Left hindlimb (tissue), 1 donor: ENCODE measurements around the gene ZDHHC13.

Experiments
- DNase-seq: peaks from one replicate; pipeline ENCODE4 v3.0.0-alpha.2; 2018

ZDHHC13 gene, protein sequence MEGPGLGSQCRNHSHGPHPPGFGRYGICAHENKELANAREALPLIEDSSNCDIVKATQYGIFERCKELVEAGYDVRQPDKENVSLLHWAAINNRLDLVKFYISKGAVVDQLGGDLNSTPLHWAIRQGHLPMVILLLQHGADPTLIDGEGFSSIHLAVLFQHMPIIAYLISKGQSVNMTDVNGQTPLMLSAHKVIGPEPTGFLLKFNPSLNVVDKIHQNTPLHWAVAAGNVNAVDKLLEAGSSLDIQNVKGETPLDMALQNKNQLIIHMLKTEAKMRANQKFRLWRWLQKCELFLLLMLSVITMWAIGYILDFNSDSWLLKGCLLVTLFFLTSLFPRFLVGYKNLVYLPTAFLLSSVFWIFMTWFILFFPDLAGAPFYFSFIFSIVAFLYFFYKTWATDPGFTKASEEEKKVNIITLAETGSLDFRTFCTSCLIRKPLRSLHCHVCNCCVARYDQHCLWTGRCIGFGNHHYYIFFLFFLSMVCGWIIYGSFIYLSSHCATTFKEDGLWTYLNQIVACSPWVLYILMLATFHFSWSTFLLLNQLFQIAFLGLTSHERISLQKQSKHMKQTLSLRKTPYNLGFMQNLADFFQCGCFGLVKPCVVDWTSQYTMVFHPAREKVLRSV

GRCh38 chr11:19116971-19117759, at the start of gene ZDHHC13:
Gene ZDHHC13, plus strand, starts transcription at chr11:19117168. Its CDS starts 82 bp downstream, at chr11:19117250.
- peak; percentile 91 for DNase-seq

DNA sequence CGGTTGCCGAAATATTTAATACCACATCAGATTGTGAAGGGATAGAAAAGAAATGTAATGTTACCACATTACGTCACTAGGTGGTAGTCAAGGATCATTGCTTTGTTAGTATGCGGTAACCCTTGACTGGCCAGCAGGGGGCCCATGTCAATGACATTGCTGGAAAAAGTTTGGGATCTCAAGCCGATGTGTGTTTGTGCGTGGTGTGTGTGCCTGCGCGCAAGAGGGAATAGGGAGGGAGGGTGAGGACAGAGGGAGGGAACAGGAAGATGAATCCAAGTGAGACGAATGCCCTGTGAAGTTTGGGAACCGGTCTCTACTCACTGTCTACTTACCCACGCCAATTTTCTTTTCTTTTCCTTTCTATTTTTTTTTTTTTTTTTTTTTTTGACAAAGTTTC, 45.7 kb upstream of the ZDHHC13 start:
- DNase-seq, result peak; percentile 76

GRCh38 chr11:19072464-19072863, 44.5 kb upstream of the ZDHHC13 start:
- DNase-seq, result no peak

GRCh38 chr11:19073454-19074415, 43.2 kb upstream of the ZDHHC13 start:
- DNase-seq, result no peak

DNA sequence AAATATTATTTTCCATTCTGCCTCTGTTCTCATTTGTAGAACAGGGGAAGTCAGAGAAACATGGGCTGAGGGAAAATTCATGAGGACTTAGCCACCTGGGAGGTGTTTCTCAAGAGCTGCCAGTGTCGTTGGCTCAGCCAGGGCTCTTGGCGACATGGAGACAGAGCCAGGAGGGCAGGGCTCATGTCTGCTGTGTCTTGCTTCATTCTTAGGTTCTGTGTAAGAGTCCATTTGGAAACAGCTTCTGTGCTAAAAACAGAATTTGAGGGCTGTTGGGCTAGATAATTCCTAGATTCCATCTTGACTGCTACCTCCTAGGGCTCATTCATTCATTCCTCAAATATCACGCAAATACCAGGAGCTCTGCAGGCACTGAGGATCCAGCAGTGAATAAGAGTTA, 41.3 kb upstream of the ZDHHC13 start:
- no peak for DNase-seq

GRCh38 chr11:19076744-19077589, 40.0 kb upstream of the ZDHHC13 start:
- DNase-seq, result peak; percentile 56

- no peak for DNase-seq
These were observed 39.0 kb upstream of the ZDHHC13 start for GRCh38 chr11:19077965-19078364.

GRCh38 chr11:19079643-19080440, 37.1 kb upstream of the ZDHHC13 start:
- no peak for DNase-seq

DNA sequence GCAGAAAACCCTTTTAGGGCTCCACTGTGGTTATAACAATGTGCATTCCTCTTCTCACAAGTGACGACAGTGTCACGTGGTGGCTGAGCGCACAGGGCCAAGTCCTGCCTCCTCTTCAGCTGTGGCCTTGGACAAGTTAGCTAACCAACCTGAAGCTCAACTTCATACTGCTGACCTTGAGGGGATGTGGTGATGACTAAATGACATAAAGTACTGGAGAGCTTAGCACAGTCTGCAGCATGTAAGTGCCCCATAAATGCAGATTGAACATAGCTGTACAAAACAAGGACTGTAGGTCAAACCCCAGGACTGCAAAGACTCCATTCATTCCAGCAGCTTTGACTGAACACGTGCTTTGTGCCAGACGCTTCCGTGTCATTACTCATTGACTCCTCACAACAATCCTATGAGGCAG, 36.4 kb upstream of the ZDHHC13 start:
- DNase-seq, result no peak

- DNase-seq, result no peak
These were observed 33.8 kb upstream of the ZDHHC13 start for GRCh38 chr11:19083166-19083565.

DNA sequence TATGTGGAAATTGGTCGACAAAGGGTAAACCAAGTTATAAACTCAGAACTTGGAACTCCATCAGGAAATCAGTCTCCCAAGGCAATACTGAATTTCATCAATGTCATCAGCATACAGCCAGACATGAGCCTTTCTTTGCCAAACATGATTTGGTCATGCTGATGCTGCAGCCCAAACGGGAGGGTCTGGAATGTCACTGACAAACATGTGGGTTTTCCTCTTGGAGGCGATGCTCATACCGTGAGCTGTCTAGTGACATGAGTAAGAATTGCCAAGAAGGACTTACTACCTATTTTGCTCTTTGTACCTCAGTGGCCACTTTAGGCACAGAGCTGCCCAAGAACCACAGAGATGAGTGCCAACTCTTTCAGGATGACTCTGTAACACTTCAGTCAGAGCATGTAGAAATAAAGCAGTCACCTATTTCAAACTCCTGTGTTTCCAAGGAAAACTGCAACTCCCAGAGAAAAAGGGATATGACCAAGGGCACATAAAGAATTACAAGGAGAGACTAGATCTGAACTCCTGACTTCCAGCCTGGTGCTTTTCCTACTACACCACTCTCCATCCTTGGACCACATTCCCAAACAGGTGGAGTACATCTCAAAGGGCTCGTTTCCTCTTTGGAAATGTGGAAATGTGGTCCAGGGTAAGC, 32.2 kb upstream of the ZDHHC13 start:
- DNase-seq, result no peak

DNA sequence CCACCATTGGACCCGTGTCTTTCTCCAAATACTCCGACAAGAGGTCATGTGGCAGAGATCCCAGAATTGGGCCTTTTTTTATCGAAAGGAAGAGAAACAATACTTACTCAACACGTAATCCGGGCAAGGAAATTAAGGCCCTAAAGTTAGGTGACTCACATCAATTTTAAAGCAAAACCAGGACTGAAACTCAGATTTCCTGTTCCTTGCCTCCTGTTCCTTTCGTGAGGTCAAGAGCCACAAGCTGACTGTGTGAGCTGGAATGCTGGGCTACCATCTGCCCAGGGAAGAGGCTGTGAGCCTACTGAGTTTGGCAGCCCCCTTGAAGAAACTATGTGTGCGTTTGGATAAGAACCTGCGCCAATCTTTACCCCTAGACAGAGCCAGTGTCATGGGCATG, 29.3 kb upstream of the ZDHHC13 start:
- DNase-seq, result no peak

- DNase-seq, result no peak
These were observed 28.2 kb upstream of the ZDHHC13 start for GRCh38 chr11:19088791-19089190.

- DNase-seq, result no peak
These were observed 27.5 kb upstream of the ZDHHC13 start for GRCh38 chr11:19089421-19089820.

DNA sequence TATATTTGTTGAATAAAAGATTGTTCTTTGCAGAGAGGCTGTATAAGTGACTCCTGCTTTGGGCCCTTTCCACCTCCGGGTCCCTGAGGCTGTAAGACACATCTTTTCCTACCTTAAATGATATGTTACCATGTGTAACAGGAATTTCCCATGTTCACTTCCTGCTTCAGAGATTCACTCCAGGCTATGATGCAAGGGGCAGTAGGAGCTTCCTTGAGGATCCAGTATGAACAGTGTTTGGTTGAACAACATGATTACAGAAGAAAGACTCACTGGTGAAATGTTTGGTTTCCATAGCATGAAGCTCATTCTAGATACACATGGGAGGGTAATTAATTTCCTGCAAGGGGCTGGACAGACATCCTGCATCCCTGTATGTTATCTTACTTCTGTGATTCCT, 25.6 kb upstream of the ZDHHC13 start:
- no peak for DNase-seq

DNA sequence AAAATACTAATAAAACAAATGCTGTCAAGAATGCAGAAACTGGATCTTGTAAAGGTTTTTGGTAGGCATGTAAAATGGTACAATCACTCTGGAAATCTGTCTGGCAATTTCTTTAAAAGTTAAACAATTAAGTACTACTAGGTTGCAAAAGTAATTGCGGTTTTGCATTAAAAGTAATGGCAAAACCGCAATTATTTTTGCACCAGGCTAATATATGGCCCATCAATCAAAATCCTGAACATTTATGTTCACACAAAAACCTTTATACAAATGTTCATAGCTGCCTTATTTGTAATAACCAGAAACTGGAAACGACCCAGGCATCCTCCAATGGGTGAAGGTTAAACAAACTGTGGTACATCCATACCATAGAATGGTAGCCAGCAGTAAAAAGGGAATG, 24.6 kb upstream of the ZDHHC13 start:
- DNase-seq, result no peak

DNA sequence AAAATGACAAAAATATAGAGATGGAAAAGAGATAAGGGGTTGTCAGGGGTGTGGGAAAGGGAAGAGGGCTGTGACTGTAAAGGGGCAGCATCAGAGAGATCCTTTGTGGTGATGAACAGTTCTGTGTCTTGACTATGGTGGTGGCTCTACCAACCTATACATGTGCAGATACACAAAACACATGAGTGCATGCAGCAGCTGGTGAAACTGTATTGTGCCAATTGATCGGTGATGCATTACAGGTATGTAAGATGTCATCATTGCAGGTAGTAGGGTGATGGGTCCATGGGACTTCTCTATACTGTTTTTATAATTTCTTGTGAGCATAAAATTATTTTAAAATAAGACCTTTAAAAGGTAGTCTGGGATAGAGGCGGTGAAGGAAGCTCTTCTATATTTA, 24.1 kb upstream of the ZDHHC13 start:
- no peak for DNase-seq

DNA sequence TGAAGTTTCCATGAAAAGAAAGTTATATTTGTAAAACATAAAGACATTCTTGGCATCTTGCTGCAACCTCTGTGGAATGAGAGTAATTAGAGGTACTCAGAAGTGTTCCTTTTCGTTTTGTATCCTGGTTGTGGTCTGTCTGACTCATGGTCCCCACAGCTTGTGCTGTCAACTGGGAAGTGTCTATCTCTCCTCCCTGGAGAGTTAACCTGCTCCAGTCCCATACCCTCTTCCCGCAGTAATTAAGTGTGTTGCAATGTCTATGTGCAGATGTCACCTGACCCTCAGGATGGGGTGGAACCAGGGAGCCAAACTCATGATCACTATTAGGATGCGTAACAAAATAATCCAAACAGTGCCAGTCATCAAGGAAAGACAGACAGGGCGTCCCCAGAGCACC, 23.0 kb upstream of the ZDHHC13 start:
- DNase-seq, result no peak

DNA sequence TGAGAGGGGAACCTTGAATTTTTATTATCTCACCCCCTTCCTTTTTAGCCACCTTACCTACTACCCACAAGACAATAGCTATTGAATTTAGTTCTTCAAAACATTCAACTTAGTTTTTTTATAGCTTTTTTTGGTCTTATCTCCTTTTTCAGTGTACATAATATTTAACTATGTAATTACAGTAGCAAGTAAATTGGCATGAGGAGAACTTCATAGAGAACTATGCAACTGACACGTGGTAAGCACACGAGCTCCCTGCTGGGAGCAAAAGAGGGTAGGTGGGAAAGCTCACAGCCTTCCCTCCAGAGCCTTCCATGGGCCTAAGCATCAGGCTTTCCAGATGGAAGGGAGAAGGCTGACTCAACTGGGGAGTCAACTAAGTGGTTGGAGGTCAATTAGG, 22.1 kb upstream of the ZDHHC13 start:
- no peak for DNase-seq

DNA sequence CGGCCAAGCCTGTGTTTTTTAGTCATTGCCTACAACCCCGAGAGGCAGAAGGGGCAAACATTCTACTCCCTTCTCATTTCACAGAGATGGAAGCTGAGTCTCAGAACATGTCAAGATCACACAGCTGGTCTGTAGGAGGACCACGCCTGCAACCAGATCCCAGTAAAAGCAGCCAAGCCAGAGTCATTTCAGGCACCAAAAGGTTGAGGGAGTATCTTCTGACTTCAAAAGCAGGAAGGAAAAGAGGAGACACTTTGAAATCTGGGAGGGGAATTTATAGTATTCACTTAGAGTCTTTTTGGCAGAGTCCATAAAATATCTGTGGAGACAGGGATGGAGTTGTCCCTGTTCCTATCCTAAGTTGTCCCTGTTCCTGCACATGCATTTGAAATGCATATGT, 17.9 kb upstream of the ZDHHC13 start:
- DNase-seq, result no peak
